Common myeloid progenitor, CD34-positive (primary cell): ENCODE results near the gene B3GAT3.
"Not testable (repeated sequence)": the region's sequence is repeated elsewhere in the genome, so short reads cannot be mapped to it uniquely, and the experiment has no call there.

ENCODE experiments used
- CTCF ChIA-PET: fragments of 350-600 bp; sonication (Branson Sonifier 250); formaldehyde crosslinking; loops from one replicate; lab custom pipeline; 2021; ENCODE audit warnings: antibody characterized with exemption; lab: Charles Lee
- POLR2A ChIA-PET: fragments of 350-600 bp; sonication (Branson Sonifier 250); formaldehyde crosslinking; loops from one replicate; lab custom pipeline; 2021; ENCODE audit warnings: antibody characterized with exemption; lab: Charles Lee
- DNase-seq, 3 donors: peaks; one replicate each; pipeline versions ENCODE4 v3.0.0 to v3.0.0-alpha.2; 2013
- H3K27ac ChIP-seq, 2 experiments: 1 replicate in 1 of 2; 2 replicates in 1 of 2; pipeline ENCODE4 v1.7.0; 2013; ENCODE audit warnings: inconsistent platforms in 2 of 2, low read length in 2 of 2, mild to moderate bottlenecking in 2 of 2, low read depth in 1 of 2, moderate library complexity in 1 of 2; ENCODE audit not compliant: severe bottlenecking in 2 of 2, insufficient read depth in 1 of 2, poor library complexity in 1 of 2
- H3K27me3 ChIP-seq, 5 experiments: replicated peaks in 2 of 5; 1 replicate in 3 of 5; 2 replicates in 2 of 5; pipeline versions ENCODE4 v1.6.1 to v1.7.0; 2013; ENCODE audit warnings: low read length in 4 of 5, mild to moderate bottlenecking in 2 of 5, moderate library complexity in 2 of 5, inconsistent platforms in 1 of 5; ENCODE audit not compliant: insufficient read depth in 5 of 5, control insufficient read depth in 4 of 5
- H3K36me3 ChIP-seq, 4 experiments: 1 replicate in 2 of 4; 2 replicates in 2 of 4; pipeline versions ENCODE4 v1.6.1 to v1.7.0; 2013; ENCODE audit warnings: low read length in 3 of 4, control low read depth in 1 of 4, mild to moderate bottlenecking in 1 of 4; ENCODE audit not compliant: control insufficient read depth in 4 of 4, insufficient read depth in 4 of 4
- H3K4me1 ChIP-seq, 4 experiments: 1 replicate in 3 of 4; 2 replicates in 1 of 4; pipeline versions ENCODE4 v1.6.1 to v1.7.1; 2013; ENCODE audit warnings: low read length in 3 of 4, mild to moderate bottlenecking in 3 of 4, control low read depth in 1 of 4, inconsistent platforms in 1 of 4, moderate library complexity in 1 of 4; ENCODE audit not compliant: control insufficient read depth in 4 of 4, insufficient read depth in 4 of 4; ENCODE audit errors: control extremely low read depth in 1 of 4
- H3K4me3 ChIP-seq, 7 experiments: 1 replicate in 4 of 7; 2 replicates in 3 of 7; pipeline versions ENCODE4 v1.5.1 to v1.7.0; 2013; ENCODE audit warnings: mild to moderate bottlenecking in 7 of 7, low read length in 6 of 7, moderate library complexity in 6 of 7, inconsistent platforms in 2 of 7, low read depth in 2 of 7, control low read depth in 1 of 7; ENCODE audit not compliant: insufficient read depth in 4 of 7, control insufficient read depth in 1 of 7; ENCODE audit errors: extremely low read depth in 1 of 7
- H3K9me3 ChIP-seq, 5 experiments: 1 replicate in 4 of 5; 2 replicates in 1 of 5; pipeline versions ENCODE4 v1.6.1 to v1.7.1; 2013; ENCODE audit warnings: low read length in 4 of 5, mild to moderate bottlenecking in 2 of 5, inconsistent platforms in 1 of 5, low read depth in 1 of 5, moderate library complexity in 1 of 5; ENCODE audit not compliant: control insufficient read depth in 4 of 5, insufficient read depth in 2 of 5; ENCODE audit errors: control extremely low read depth in 1 of 5
- WGBS: methylation state at CpG from one replicate; pipeline ENCODE4 v1.1.5; 2013; ENCODE audit not compliant: insufficient coverage; 5-methylcytosine and 5-hydroxymethylcytosine counted together

The B3GAT3 gene

GRCh38 chr11:62652161-62653006 is 30.6 kb upstream of the B3GAT3 start:
- Histone ChIP-seq H3K27me3 (no peaks in the 10 kb centered on the region), H3K27ac (peak overlapping the region; percentile 89 to 94), H3K4me1 (peaks cover 0 to 21% (median 14%) of the 10 kb centered on the region in 4 experiments), H3K4me3 (peak overlapping the region; percentile 81 to 97 (median 94)), H3K36me3 (peaks cover 6 to 28% (median 21%) of the 10 kb centered on the region in 4 experiments), H3K9me3 (no peaks in the 10 kb centered on the region)
- ChIA-PET POLR2A (interaction anchor here (0.6 to 1.6 kb wide), 11 partner anchors 13 to 229 kb away, joined by 3 to 33 read pairs (median 4); partner anchors contain the start of genes C11orf98, CSKMT, HNRNPUL2 and LBHD1), CTCF (interaction anchor here (1.0 kb wide), 2 partner anchors 12 to 41 kb away, joined by 3 to 5 read pairs; partner anchors contain the start of genes C11orf98 and CSKMT)
- peak in 2 of 3 donors; percentile 7 to 13 for DNase-seq
- whole genome bisulfite sequencing: 0% methylated on average over 7 of the region's 16 CpGs

GRCh38 chr11:62650283-62650682 is 28.5 kb upstream of the B3GAT3 start:
- H3K27me3 ChIP-seq, H3K27ac ChIP-seq, H3K4me3 ChIP-seq, H3K9me3 ChIP-seq, DNase-seq: not testable (repeated sequence)
- CTCF ChIA-PET: interaction anchor here (0.7 to 1.0 kb wide), 2 partner anchors 17 to 31 kb away, joined by 3 to 4 read pairs; no protein-coding TSS in a partner anchor
- Histone ChIP-seq H3K4me1 (peaks cover 0 to 34% (median 27%) of the 10 kb centered on the region in 4 experiments), H3K36me3 (peaks cover 6 to 34% (median 21%) of the 10 kb centered on the region in 4 experiments)
- WGBS: 97% methylated on average over 12 of the region's 12 CpGs
- POLR2A ChIA-PET: interaction anchor here (1.9 kb wide), 1 partner anchor 15 kb away, joined by 6 read pairs; the partner anchor contains the start of genes C11orf98 and CSKMT

- Histone ChIP-seq H3K4me1 (peaks cover 0 to 41% (median 33%) of the 10 kb centered on the region in 4 experiments), H3K36me3 (peaks cover 7 to 35% (median 22%) of the 10 kb centered on the region in 4 experiments), H3K9me3 (no peaks in the 10 kb centered on the region), H3K27ac (no peak overlapping the region), H3K27me3 (no peaks in the 10 kb centered on the region), H3K4me3 (no peak overlapping the region)
- 92% methylated on average over 11 of the region's 11 CpGs for WGBS
- POLR2A ChIA-PET: interaction anchor here (1.9 kb wide), 1 partner anchor 16 kb away, joined by 6 read pairs; the partner anchor contains the start of genes C11orf98 and CSKMT
- CTCF ChIA-PET: interaction anchor here (0.8 to 6.0 kb wide), 4 partner anchors 19 to 60 kb away, joined by 3 to 33 read pairs (median 5); partner anchors contain the start of genes C11orf98, CSKMT, LBHD1 and UQCC3
- DNase-seq: no peak
Observed at GRCh38 chr11:62649486-62649885, 27.7 kb upstream of the B3GAT3 start.

DNA sequence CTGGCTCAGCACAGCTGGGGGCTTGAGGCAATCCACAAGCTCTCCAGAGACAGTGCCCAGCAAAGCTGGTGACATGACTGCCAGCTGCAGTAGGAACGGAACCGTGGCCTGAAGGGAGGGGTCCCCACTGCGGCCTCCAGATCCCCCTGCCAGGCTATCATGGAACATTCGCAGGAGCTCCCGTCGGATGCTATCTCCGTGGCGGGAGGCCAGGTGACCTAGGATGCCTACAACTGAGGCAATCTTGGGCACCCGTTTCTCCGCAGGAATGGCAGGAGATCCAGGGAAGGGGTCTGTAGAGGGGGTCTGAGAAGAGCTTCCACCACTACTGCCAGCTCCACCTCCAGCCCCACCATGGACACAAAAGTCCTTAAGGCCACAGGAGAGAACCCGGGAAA is 27.2 kb upstream of the B3GAT3 start:
- DNase-seq: no peak
- ChIA-PET CTCF (interaction anchor here (0.8 to 6.0 kb wide), 8 partner anchors 7 to 61 kb away, joined by 3 to 33 read pairs (median 4); partner anchors contain the start of genes C11orf98, CSKMT, LBHD1 and UQCC3), POLR2A (no interaction called here)
- no peaks in the 10 kb centered on the region for H3K27me3 ChIP-seq
- peaks cover 8 to 40% (median 24%) of the 10 kb centered on the region in 4 experiments for H3K36me3 ChIP-seq
- 99% methylated on average over 9 of the region's 11 CpGs for WGBS
- H3K4me1 ChIP-seq: peaks cover 0 to 44% (median 33%) of the 10 kb centered on the region in 4 experiments
- H3K9me3 ChIP-seq: no peaks in the 10 kb centered on the region
- no peak overlapping the region for H3K27ac ChIP-seq
- H3K4me3 ChIP-seq: no peak overlapping the region

- no peak for DNase-seq
- POLR2A ChIA-PET: interaction anchor here (3.0 kb wide), 1 partner anchor 17 kb away, joined by 23 read pairs; the partner anchor contains the start of genes C11orf98 and CSKMT
- no peak overlapping the region for H3K4me3 ChIP-seq
- CTCF ChIA-PET: interaction anchor here (0.8 to 6.0 kb wide), 9 partner anchors 7 to 61 kb away, joined by 3 to 33 read pairs (median 4); partner anchors contain the start of genes C11orf98, CSKMT, LBHD1 and UQCC3
- H3K9me3 ChIP-seq: no peaks in the 10 kb centered on the region
- no peaks in the 10 kb centered on the region for H3K27me3 ChIP-seq
- 95% methylated on average over 23 of the region's 24 CpGs for WGBS
- H3K36me3 ChIP-seq: peaks cover 8 to 45% (median 24%) of the 10 kb centered on the region in 4 experiments
- peaks cover 0 to 40% (median 30%) of the 10 kb centered on the region in 4 experiments for H3K4me1 ChIP-seq
- no peak overlapping the region for H3K27ac ChIP-seq
Observed at GRCh38 chr11:62648185-62648966, 26.6 kb upstream of the B3GAT3 start.

DNA sequence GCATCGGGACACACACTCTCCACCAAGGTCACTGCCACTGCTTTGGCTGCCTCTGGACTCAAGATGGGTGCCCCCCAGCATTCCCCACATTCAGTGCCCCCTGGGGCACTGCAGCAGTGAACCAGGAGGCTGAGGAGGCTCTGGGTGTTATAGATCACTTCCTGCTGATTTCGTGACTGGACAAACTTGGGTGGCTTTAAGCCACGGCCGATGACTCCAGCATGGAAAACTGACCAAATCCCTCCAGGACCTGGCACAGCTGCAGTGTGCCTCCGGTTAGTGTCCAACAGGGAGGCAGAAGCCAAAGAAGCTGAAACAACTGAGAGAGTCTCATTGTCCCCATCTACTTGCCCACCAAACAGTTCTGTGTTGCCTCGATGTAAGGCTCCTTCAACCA is 25.8 kb upstream of the B3GAT3 start:
- no peak overlapping the region for H3K27ac ChIP-seq
- H3K27me3 ChIP-seq: no peaks in the 10 kb centered on the region
- peaks cover 0 to 36% (median 28%) of the 10 kb centered on the region in 4 experiments for H3K4me1 ChIP-seq
- no peak for DNase-seq
- peaks cover 11 to 51% (median 26%) of the 10 kb centered on the region in 4 experiments for H3K36me3 ChIP-seq
- H3K4me3 ChIP-seq: no peak overlapping the region
- ChIA-PET CTCF (interaction anchor here (1.0 to 6.0 kb wide), 7 partner anchors 8 to 139 kb away, joined by 4 to 33 read pairs (median 4); partner anchors contain the start of genes C11orf98, CSKMT, LBHD1 and UQCC3), POLR2A (interaction anchor here (3.0 kb wide), 1 partner anchor 17 kb away, joined by 23 read pairs; the partner anchor contains the start of genes C11orf98 and CSKMT)
- 100% methylated on average over 6 of the region's 6 CpGs for WGBS
- no peaks in the 10 kb centered on the region for H3K9me3 ChIP-seq
